GM18526 (cell line): Measurements from ENCODE around the gene CATSPERZ.

ENCODE experiments used
- POLR2A ChIP-seq: IDR thresholded peaks from 3 replicates; pipeline ENCODE4 v1.6.1; 2011; ENCODE audit not compliant: insufficient read length; ENCODE audit errors: extremely low read depth

CATSPERZ gene

GRCh38 chr11:64288353-64288750 is 11.8 kb upstream of the CATSPERZ start:
- no peak for TF ChIP-seq POLR2A

GRCh38 chr11:64289002-64289564 is 11.1 kb upstream of the CATSPERZ start:
- TF ChIP-seq POLR2A = no peak

- TF ChIP-seq POLR2A = no peak
These were observed 9.6 kb upstream of the CATSPERZ start for GRCh38 chr11:64290352-64291261.

GRCh38 chr11:64291262-64291751 is 8.9 kb upstream of the CATSPERZ start, which contains the start of gene KCNK4:
Gene KCNK4, plus strand, starts transcription at chr11:64291302. Its CDS starts 1,717 bp downstream, at chr11:64293019.
- no peak for TF ChIP-seq POLR2A

GRCh38 chr11:64291752-64292459 is 8.3 kb upstream of the CATSPERZ start:
- no peak for TF ChIP-seq POLR2A

- no peak for TF ChIP-seq POLR2A
These were observed 7.5 kb upstream of the CATSPERZ start for GRCh38 chr11:64292460-64293254.

- TF ChIP-seq POLR2A = no peak
These were observed 5.4 kb upstream of the CATSPERZ start for GRCh38 chr11:64294774-64295173.

- no peak for TF ChIP-seq POLR2A
These were observed 4.4 kb upstream of the CATSPERZ start for GRCh38 chr11:64295760-64296159.

- no peak for TF ChIP-seq POLR2A
These were observed 3.9 kb upstream of the CATSPERZ start for GRCh38 chr11:64296236-64296635.

GRCh38 chr11:64296830-64297698 is 3.1 kb upstream of the CATSPERZ start:
- TF ChIP-seq POLR2A = no peak

GRCh38 chr11:64297699-64298358 is 2.3 kb upstream of the CATSPERZ start:
- TF ChIP-seq POLR2A = no peak

- TF ChIP-seq POLR2A = no peak
These were observed 952 bp upstream of the CATSPERZ start for GRCh38 chr11:64298966-64299846.
